AG04450 (cell line): ENCODE measurements around the gene CENPH. TPM values are rescaled to one million over a fixed set of nuclear protein-coding genes. Genes with fewer than 3 reads are reported as not detected.

Source experiments
- CTCF ChIA-PET: fragments of 300-600, 350-600 bp; formaldehyde crosslinking; extraction: SDS; loops from one replicate; lab custom pipeline; 2022; ENCODE audit warnings: antibody characterized with exemption, inconsistent platforms; lab: Charles Lee
- POLR2A ChIA-PET: fragments of 350-600 bp; formaldehyde crosslinking; extraction: SDS; loops from one replicate; lab custom pipeline; 2021; ENCODE audit warnings: antibody characterized with exemption, inconsistent platforms; lab: Yijun Ruan, JAX
- DNase-seq: peaks from one replicate; pipeline ENCODE4 v3.0.0-alpha.2; 2011; ENCODE audit warnings: low read depth, low spot score
- H3K27ac ChIP-seq: one replicate; pipeline ENCODE4 v1.5.1; 2012; ENCODE audit warnings: low read depth, low read length, control low read depth
- H3K27me3 ChIP-seq: one replicate; pipeline ENCODE4 v1.6.0; 2012; ENCODE audit warnings: low read length; ENCODE audit not compliant: control insufficient read depth, insufficient read depth
- H3K4me3 ChIP-seq: 2 replicates; pipeline ENCODE4 v1.5.1; 2011; ENCODE audit warnings: mild to moderate bottlenecking, low read depth, low read length, control low read depth
- H3K9me3 ChIP-seq: 2 replicates; pipeline ENCODE4 v1.5.1; 2012; ENCODE audit warnings: low read length; ENCODE audit not compliant: control insufficient read depth, insufficient read depth
- CTCF ChIP-seq: IDR thresholded peaks from 2 replicates; pipeline ENCODE4 v1.5.1; 2011; ENCODE audit warnings: low read depth, low read length, control low read depth, inconsistent platforms
- polyA plus RNA-seq: library from polyadenylated mRNA; depleted of rRNA; stranded (reverse); fragments of >200 nt; gene quantifications from 2 replicates; pipeline ENCODE4 v1.2.3, GENCODE V29; 2011

CENPH gene
- polyA plus RNA-seq, 1 experiment: 5.9 TPM

GRCh38 chr5:69238760-69239251, 49.4 kb downstream of the CENPH start:
- Histone ChIP-seq H3K4me3 (no peak overlapping the region; the same call in 1 of the 2 replicates), H3K9me3 (no peaks in the 10 kb centered on the region; the same call in 1 of the 2 replicates), H3K27me3 (no peaks in the 10 kb centered on the region), H3K27ac (peak overlapping the region; percentile 92)
- no peak for TF ChIP-seq CTCF
- ChIA-PET CTCF (no interaction called here), POLR2A (interaction anchor here (0.6 to 1.0 kb wide), 2 partner anchors 20 to 49 kb away, joined by 4 to 7 read pairs; partner anchors contain the start of gene CENPH)
- peak; percentile 73 for DNase-seq

- POLR2A ChIA-PET: no interaction called here
- no peaks in the 10 kb centered on the region for H3K27me3 ChIP-seq
- H3K9me3 ChIP-seq: no peaks in the 10 kb centered on the region; the same call in 1 of the 2 replicates
- TF ChIP-seq CTCF: no peak
- no peak overlapping the region for H3K4me3 ChIP-seq
- no peak overlapping the region for H3K27ac ChIP-seq
- no peak for DNase-seq
- CTCF ChIA-PET: interaction anchor here (1.3 kb wide), 1 partner anchor 149 kb away, joined by 3 read pairs; the partner anchor contains the start of gene SLC30A5
Measured at GRCh38 chr5:69242215-69242927, 53.0 kb downstream of the CENPH start.

- TF ChIP-seq CTCF: no peak
- no peak for DNase-seq
- Histone ChIP-seq H3K4me3 (no peak overlapping the region), H3K27me3 (no peaks in the 10 kb centered on the region), H3K27ac (no peak overlapping the region), H3K9me3 (no peaks in the 10 kb centered on the region; the same call in 1 of the 2 replicates)
- ChIA-PET CTCF (no interaction called here), POLR2A (no interaction called here)
Measured at GRCh38 chr5:69245031-69245430, 55.6 kb downstream of the CENPH start.

- Histone ChIP-seq H3K9me3 (no peaks in the 10 kb centered on the region; the same call in 1 of the 2 replicates), H3K27me3 (no peaks in the 10 kb centered on the region), H3K4me3 (no peak overlapping the region), H3K27ac (no peak overlapping the region)
- ChIA-PET CTCF (interaction anchor here (0.5 kb wide), 1 partner anchor 42 kb away, joined by 3 read pairs; no protein-coding TSS in a partner anchor), POLR2A (no interaction called here)
- no peak for TF ChIP-seq CTCF
- no peak for DNase-seq
Measured at GRCh38 chr5:69248019-69248418, 58.6 kb downstream of the CENPH start.

- CTCF ChIA-PET: no interaction called here
- DNase-seq: no peak
Measured at GRCh38 chr5:69250593-69250992, 61.2 kb downstream of the CENPH start.

More at GRCh38 chr5:69250593-69250992, 61.2 kb downstream of the CENPH start:
- H3K9me3 ChIP-seq: no peaks in the 10 kb centered on the region; the same call in 1 of the 2 replicates
- no peak for TF ChIP-seq CTCF
- POLR2A ChIA-PET: interaction anchor here (0.6 to 0.7 kb wide), 2 partner anchors 22 to 1040 kb away, joined by 4 to 7 read pairs; no protein-coding TSS in a partner anchor
- H3K27ac ChIP-seq: peak overlapping the region; percentile 35
- H3K27me3 ChIP-seq: no peaks in the 10 kb centered on the region
- no peak overlapping the region for H3K4me3 ChIP-seq
